AML-193 (cell line): ENCODE measurements around the gene PWWP2A.
"Not testable (repeated sequence)": the region's sequence is repeated elsewhere in the genome, so short reads cannot be mapped to it uniquely, and the experiment has no call there.

Experiments
- DNase-seq, 2 experiments: peaks; one replicate each; lab custom pipeline; 2025; lab: John Stamatoyannopoulos, UW

Gene PWWP2A

GRCh38 chr5:160119142-160119904, at the start of gene PWWP2A:
TSS of gene PWWP2A (minus strand) at chr5:160119450. CDS start at chr5:160119388, 62 bp downstream.
- peak; percentile 98 to 99 for DNase-seq

- no peak for DNase-seq
Measured at GRCh38 chr5:160167624-160168165, 48.4 kb upstream of the PWWP2A start.

DNA sequence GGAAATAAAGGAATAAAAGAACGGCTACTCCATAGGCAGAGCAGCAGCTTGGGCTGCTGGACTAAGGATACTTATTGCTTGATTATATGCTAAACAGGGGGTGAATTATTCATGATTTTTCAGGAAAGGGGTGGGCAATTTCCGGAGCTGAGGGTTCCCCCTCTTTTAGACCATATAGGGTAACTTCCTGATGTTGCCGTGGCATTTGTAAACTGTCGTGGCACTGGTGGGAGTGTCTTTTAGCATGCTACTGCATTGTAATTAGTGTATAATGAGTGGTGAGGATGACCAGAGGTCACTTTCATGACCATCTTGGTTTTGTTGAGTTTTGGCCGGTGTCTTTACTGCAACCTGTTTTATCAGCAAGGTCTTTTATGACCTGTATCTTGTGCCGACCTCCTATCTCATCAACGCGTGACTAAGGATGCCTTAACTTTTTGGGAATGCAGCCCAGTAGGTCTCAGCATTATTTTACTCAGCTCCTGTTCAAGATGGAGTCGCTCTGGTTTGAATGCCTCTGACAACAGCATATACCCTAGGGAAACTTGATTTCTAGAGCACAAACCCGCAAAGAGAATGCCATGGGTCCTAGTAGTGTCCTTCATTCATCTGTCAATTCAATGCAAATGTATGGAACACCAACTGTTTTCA, 47.8 kb upstream of the PWWP2A start:
- no peak for DNase-seq

- no peak for DNase-seq
Measured at GRCh38 chr5:160166069-160166972, 47.1 kb upstream of the PWWP2A start.

DNA sequence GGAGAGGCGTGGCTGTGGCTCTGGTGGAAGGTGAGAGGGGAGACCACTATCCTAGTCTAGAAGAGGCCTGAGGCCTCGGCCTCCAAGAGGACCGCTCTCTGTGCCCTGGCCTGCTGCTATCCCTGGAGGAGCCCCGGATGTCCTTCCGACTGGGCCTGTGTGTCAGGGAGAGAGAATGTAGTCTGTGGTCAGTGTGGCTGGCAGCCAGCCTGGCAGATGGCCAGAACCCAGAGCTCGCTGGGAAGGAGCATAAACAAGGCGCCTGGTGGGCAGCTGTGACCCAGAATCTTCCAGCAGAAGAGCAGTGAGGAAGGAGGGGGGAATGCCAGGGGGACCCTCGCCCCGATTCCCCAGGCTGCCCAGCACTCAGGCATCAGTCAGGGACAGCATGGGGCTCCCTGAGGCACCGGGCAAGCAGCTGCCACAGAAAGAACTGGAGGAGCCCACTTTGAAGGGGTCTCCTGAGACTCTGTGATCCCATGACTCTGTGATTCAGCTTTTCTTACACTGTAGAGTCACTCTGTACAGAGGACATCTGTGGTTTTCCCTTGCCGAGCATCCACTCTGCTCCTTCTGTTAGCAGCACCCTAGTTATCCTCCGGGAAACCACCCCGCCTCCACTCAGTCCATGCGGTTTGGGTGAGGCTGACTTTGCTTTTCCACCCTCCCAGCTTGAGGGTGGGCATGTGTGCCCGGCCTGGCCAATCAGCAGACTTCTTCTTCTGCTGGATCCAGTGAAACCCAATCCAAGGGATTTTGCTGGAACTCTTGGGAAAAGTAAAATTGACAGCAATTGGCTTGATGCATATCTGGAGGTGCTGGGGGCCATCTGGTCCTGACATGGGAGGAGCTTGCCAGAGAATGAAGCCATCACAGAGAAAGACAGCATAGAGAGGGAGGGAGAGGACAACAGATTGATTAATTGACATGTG, 46.2 kb upstream of the PWWP2A start:
- DNase-seq = no peak

- DNase-seq = no peak
Measured at GRCh38 chr5:160162910-160163309, 43.7 kb upstream of the PWWP2A start.

- DNase-seq = no peak
Measured at GRCh38 chr5:160161626-160162025, 42.4 kb upstream of the PWWP2A start.

DNA sequence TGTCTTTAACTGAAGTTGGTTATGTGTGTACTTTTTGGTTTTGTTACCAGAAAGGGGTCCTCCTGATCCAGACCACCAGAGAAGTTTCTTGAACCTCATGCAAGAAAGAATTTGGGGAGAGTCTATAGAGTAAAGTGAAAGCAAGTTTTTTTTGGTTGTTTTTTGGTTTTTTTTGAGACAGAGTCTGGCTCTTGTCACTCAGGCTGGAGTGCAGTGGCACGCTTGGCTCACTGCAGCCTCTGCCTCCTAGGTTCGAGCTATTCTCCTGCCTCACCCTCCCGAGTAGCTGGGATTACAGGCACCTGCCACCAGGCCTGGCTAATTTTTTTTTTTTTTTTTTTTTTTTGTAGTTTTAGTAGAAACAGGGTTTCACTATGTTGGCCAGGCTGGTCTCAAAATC, 41.6 kb upstream of the PWWP2A start:
- not testable (repeated sequence) for DNase-seq

GRCh38 chr5:160159991-160160792, 40.9 kb upstream of the PWWP2A start:
- no peak for DNase-seq

GRCh38 chr5:160158087-160158486, 38.8 kb upstream of the PWWP2A start:
- no peak for DNase-seq

DNA sequence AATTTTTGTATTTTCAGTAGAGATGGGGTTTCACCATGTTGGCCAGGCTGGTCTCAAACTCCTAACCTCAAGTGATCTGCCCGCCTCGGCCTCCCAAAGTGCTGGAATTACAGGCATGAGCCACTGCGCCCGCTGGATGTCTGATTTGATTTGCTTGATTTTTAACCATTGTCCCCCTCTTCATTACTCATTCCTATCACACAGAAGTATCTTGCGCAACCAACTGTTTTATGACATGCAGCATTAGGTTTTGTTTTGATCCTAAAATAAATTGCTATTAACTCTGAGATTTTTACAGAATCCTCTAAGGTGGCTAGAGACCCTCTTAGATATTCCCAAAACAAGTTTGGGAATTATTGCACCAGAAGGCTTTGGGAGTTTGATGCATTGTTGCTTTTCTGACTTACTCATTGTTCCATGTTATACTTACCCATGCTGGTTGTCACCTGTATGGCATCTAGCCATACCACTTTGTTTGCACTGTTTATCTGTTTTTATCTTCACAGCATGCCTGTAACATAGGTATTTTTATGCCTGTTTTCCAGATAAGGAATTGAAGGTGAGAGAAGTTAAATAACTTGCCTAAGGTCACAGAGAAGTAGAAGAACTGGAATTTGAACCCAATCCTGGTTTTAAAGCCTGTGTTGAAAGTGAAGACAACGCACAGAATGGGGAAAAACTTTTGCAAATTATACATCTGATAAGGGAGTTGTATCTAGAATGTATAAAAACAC, 35.9 kb upstream of the PWWP2A start:
- no peak for DNase-seq

GRCh38 chr5:160152901-160153300, 33.7 kb upstream of the PWWP2A start:
- no peak for DNase-seq

- no peak for DNase-seq
Measured at GRCh38 chr5:160152287-160152686, 33.0 kb upstream of the PWWP2A start.

DNA sequence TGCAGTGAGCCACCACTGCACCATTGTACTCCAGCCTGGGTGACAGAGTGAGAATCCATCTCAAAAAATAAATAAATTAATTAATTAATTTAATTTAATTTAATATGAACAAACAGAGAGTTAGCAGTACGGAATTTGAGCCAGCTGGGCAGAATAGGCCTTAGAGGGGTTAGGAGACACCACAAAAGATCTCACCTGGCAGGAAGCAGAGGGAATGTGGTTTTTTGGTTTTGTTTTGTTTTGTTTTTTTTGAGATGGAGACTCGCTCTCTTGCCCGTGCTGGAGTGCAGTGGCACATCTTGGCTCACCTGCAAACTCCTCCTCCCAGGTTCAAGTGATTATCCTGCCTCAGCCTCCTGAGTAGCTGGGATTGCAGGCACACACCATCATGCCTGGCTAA, 31.8 kb upstream of the PWWP2A start:
- no peak for DNase-seq

DNA sequence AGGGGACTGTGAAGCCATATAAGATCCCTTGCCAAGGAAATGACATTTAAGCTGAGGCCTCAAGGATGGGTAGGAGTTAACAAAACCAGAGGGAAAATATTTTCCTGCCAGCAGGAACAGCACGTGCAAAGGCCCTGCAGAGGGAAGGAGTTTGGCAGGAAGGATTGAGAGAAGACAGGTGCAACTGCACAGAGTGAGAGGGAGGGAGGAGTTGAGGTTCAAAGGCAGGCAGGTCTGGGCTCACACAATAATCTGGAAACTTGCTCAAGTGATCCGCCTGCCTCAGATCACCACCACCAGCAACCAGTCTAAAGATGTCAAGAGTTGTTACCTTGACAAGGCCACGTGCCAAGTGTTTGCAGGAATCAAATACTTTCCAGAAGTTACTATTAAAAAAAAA, 31.1 kb upstream of the PWWP2A start:
- no peak for DNase-seq

- DNase-seq = not testable (repeated sequence)
Measured at GRCh38 chr5:160144436-160144835, 25.2 kb upstream of the PWWP2A start.

- DNase-seq = no peak
Measured at GRCh38 chr5:160134332-160134731, 15.1 kb upstream of the PWWP2A start.

DNA sequence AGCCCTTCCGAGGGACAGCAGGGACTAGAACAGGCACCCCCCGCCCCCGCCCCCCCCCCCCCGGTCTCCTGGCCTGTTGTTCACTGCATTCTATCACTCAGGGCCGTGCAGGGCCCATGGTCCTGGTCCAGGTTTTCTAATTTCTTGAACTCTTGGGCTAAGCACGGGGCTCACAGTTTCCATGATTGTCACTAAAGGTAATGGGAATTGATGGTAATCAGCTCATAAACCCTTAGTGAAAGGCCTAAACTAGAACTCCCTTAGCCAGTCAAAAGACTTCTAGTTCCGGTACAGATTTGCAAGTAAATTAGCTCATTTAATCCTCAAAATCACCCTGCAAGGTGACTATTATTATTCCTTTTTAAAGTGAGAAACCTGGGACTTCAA, 14.7 kb upstream of the PWWP2A start:
- no peak for DNase-seq

- no peak for DNase-seq
Measured at GRCh38 chr5:160133071-160133917, 14.0 kb upstream of the PWWP2A start.
